Peyer's patch (tissue), 4 donors: ENCODE results near the gene GARS1. TPM values are rescaled to one million over a fixed set of nuclear protein-coding genes. Genes with fewer than 3 reads are reported as not detected.

Source experiments
- DNase-seq, 3 donors: peaks; one replicate each; pipeline ENCODE4 v3.0.0-alpha.2; 2017 to 2019
- H3K27ac ChIP-seq, 4 donors: fragments of 200-600 bp; sonication (generic); one replicate each; pipeline ENCODE4 v1.5.1; 2016 to 2019
- H3K27me3 ChIP-seq, 2 donors: fragments of 200-600 bp; sonication (generic); one replicate each; pipeline ENCODE4 v1.5.1; 2019
- H3K36me3 ChIP-seq, 3 donors: fragments of 200-600 bp; sonication (generic); one replicate each; pipeline ENCODE4 v1.5.1; 2016 to 2019
- H3K4me1 ChIP-seq, 4 donors: fragments of 200-600 bp; sonication (generic); one replicate each; pipeline ENCODE4 v1.5.1; 2016 to 2019
- H3K4me3 ChIP-seq, 4 donors: fragments of 200-600 bp; sonication (generic); 1 replicate in 3 of 4; 2 replicates in 1 of 4; pipeline ENCODE4 v1.5.1; 2016 to 2019; ENCODE audit warnings: mild to moderate bottlenecking in 1 of 4
- H3K9me3 ChIP-seq, 4 donors: fragments of 200-600 bp; sonication (generic); one replicate each; pipeline ENCODE4 v1.5.1; 2016 to 2019; ENCODE audit warnings: mild to moderate bottlenecking in 1 of 4
- POLR2A ChIP-seq, 2 donors: fragments of 450-650 bp; IDR thresholded peaks; one replicate each; pipeline ENCODE4 v1.5.1; 2017; ENCODE audit warnings: antibody characterized with exemption in 2 of 2, mild to moderate bottlenecking in 2 of 2, moderate library complexity in 2 of 2
- total RNA-seq, 4 donors: library from RNA; depleted of rRNA; stranded (reverse); fragments of >200 nt; gene quantifications; one replicate each; pipeline ENCODE4 v1.1.0, GENCODE V29; 2016
- TF ChIP-seq, protein P1 (sequence below), 6 experiments: fragments of 450-650 bp in 4 of 6; fragments of 200-600 bp in 2 of 6; sonication (generic) in 1 of 6; IDR thresholded peaks; one replicate each; pipeline ENCODE4 v1.5.1; 2017 to 2019; ENCODE audit warnings: antibody characterized with exemption in 6 of 6, mild to moderate bottlenecking in 3 of 6, moderate library complexity in 1 of 6

The GARS1 gene, protein sequence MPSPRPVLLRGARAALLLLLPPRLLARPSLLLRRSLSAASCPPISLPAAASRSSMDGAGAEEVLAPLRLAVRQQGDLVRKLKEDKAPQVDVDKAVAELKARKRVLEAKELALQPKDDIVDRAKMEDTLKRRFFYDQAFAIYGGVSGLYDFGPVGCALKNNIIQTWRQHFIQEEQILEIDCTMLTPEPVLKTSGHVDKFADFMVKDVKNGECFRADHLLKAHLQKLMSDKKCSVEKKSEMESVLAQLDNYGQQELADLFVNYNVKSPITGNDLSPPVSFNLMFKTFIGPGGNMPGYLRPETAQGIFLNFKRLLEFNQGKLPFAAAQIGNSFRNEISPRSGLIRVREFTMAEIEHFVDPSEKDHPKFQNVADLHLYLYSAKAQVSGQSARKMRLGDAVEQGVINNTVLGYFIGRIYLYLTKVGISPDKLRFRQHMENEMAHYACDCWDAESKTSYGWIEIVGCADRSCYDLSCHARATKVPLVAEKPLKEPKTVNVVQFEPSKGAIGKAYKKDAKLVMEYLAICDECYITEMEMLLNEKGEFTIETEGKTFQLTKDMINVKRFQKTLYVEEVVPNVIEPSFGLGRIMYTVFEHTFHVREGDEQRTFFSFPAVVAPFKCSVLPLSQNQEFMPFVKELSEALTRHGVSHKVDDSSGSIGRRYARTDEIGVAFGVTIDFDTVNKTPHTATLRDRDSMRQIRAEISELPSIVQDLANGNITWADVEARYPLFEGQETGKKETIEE
- total RNA-seq = 10 to 100 TPM; 50.4 to 77.8 (median 70.1) TPM

DNA sequence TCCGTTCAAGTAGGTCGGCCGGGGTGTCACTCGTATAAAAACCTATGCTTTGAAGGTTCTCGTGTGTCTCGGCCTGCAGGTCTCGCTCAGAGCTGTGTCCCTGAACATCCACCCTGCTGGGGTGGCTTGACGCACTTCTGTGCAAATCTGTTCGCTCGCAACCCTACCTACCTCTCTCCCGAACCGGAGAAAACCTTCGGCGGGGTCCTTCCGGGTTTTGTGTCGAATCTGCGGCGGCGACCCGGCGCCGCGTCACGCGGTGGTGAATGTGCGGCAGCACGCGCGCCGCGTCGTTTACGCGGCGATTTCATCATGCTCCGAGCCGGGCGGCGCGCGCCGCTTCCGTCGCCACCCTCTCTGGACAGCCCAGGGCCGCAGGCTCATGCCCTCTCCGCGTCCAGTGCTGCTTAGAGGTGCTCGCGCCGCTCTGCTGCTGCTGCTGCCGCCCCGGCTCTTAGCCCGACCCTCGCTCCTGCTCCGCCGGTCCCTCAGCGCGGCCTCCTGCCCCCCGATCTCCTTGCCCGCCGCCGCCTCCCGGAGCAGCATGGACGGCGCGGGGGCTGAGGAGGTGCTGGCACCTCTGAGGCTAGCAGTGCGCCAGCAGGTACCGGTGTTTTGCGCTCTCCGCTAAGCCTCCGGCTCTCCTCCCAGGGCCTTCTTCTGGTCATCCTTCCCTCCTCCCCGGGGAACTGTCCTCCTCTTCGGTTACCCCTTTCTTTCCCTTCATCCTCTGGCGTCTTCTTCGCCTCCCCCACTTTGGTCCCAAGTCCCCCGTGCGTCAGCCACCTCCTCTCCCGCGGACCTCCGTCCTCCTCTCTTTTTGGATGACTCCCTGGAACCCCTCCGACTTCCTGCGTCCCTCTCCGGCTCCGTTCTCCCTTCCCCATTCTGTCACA lies at the start of gene GARS1:
TSS of gene GARS1 (plus strand) at position 339 of the 896 bp plus-strand sequence. CDS start at position 383, 44 bp downstream.
- TF ChIP-seq, protein P1, sequence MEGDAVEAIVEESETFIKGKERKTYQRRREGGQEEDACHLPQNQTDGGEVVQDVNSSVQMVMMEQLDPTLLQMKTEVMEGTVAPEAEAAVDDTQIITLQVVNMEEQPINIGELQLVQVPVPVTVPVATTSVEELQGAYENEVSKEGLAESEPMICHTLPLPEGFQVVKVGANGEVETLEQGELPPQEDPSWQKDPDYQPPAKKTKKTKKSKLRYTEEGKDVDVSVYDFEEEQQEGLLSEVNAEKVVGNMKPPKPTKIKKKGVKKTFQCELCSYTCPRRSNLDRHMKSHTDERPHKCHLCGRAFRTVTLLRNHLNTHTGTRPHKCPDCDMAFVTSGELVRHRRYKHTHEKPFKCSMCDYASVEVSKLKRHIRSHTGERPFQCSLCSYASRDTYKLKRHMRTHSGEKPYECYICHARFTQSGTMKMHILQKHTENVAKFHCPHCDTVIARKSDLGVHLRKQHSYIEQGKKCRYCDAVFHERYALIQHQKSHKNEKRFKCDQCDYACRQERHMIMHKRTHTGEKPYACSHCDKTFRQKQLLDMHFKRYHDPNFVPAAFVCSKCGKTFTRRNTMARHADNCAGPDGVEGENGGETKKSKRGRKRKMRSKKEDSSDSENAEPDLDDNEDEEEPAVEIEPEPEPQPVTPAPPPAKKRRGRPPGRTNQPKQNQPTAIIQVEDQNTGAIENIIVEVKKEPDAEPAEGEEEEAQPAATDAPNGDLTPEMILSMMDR (IDR thresholded peaks at IDR 0.05) = peak in 1 of 6 experiments; percentile 7
- peak; percentile 86 to 90 for TF ChIP-seq POLR2A (IDR thresholded peaks at IDR 0.05)
- peak; percentile 87 to 95 (median 93) for DNase-seq
- Histone ChIP-seq H3K27me3 (no peaks in the 10 kb centered on the region), H3K9me3 (no peaks in the 10 kb centered on the region), H3K27ac (peak within 1 kb of the TSS; percentile 90 to 99 (median 98)), H3K36me3 (peaks cover 0 to 7% (median 0%) of the 10 kb centered on the region in 3 donors), H3K4me1 (peaks cover 0 to 27% (median 4%) of the 10 kb centered on the region in 4 donors), H3K4me3 (peak within 1 kb of the TSS; percentile 89 to 98 (median 92))

DNA sequence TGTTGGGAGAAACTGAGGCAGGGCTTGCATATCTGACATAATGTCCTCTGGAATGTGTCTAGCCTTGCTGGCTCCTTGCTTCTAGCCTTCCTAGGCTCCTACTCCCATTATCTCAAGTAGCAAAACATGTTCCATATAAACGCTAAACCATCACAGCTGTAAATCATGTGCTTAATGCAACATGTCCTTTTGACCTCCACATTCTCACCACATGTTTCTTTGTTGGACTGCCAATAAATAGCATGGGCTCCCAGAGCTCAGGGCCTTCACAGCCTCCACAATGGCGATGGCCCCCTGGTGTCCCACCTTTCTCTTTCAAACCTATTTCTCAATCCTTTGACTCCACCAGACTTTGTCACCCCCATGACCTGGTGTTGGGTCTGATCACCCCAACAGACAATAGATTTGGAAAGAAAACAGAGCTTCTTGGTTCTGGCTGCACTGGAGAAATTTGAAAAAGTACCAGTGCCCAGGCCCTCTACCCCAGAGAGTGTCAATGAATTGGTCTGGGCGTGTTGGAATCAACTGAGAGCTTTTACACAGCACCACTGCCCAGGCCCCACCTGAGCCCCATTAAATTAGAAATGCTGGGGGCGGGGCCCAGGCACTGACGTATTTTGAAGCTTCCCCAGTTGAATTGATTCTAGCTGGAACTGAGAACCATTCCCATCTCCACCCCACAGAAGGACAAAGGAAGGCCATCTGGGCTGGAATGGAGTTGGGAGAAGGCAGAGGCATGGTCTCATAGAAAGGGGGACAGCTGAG lies 48.7 kb upstream of the GARS1 start:
- Histone ChIP-seq H3K4me3 (no peak overlapping the region), H3K27me3 (no peaks in the 10 kb centered on the region), H3K27ac (no peak overlapping the region), H3K9me3 (no peaks in the 10 kb centered on the region), H3K36me3 (no peaks in the 10 kb centered on the region), H3K4me1 (peaks cover 0 to 15% (median 1%) of the 10 kb centered on the region in 4 donors)
- DNase-seq = no peak
- TF ChIP-seq POLR2A (IDR thresholded peaks at IDR 0.05) = no peak
- TF ChIP-seq, protein P1 (IDR thresholded peaks at IDR 0.05) = no peak

DNA sequence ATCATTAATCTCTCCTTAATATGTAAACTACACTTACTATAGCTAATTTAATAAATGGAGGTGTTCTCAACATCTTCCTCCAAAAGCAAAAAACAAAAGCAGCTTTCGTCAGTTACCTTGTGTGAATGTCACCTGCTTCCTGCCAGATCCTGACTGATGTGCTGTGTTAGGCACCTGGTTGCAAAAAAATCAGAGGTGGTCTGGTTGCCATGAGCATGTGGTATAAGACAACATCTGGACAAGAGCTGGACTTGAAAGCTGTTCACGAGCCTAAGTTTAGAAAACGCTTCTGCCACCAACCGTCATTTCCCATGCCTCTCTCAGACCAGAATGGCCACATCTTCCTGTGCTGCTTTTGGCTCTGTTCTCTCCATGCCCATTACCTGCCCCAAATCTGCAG lies 48.1 kb upstream of the GARS1 start:
- Histone ChIP-seq H3K36me3 (no peaks in the 10 kb centered on the region), H3K27me3 (no peaks in the 10 kb centered on the region), H3K4me1 (peaks cover 0 to 20% (median 1%) of the 10 kb centered on the region in 4 donors), H3K9me3 (no peaks in the 10 kb centered on the region), H3K27ac (no peak overlapping the region), H3K4me3 (no peak overlapping the region)
- TF ChIP-seq, protein P1 (IDR thresholded peaks at IDR 0.05) = no peak
- TF ChIP-seq POLR2A (IDR thresholded peaks at IDR 0.05) = no peak
- no peak for DNase-seq

DNA sequence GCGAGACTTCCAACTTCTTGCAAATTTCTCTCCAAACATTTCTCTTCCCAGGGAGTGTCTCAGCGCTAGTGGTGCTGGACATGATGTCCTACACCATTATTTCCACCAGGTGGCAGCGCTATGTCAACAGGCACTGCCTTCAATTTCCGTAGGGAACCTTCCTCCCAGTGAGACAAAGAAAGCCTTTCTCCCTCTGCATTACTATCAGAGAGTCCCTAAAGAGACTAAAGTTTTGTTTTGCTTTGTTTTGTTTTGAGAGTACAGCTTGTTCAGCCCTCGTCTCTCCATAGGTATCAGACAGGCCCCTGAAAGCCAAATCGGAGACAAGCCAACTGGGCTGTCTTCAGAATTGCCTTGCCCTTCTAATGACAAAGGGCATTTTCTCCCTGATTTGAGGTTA lies 45.8 kb upstream of the GARS1 start:
- Histone ChIP-seq H3K36me3 (no peaks in the 10 kb centered on the region), H3K9me3 (no peaks in the 10 kb centered on the region), H3K27me3 (no peaks in the 10 kb centered on the region), H3K4me3 (no peak overlapping the region), H3K27ac (no peak overlapping the region), H3K4me1 (peaks cover 0 to 20% (median 1%) of the 10 kb centered on the region in 4 donors)
- DNase-seq = peak; percentile 46 to 83 (median 63)
- no peak for TF ChIP-seq POLR2A (IDR thresholded peaks at IDR 0.05)
- TF ChIP-seq, protein P1 (IDR thresholded peaks at IDR 0.05) = peak; percentile 44 to 91 (median 80)
